NCI-H748 (cell line): Measurements from ENCODE around the gene NPAS3.

Experiments used
- DNase-seq: peaks from one replicate; lab custom pipeline; 2025; ENCODE audit not compliant: unreplicated experiment; lab: John Stamatoyannopoulos, UW

The NPAS3 gene

GRCh38 chr14:33315217-33315616 lies 376.5 kb downstream of the NPAS3 start:
- no peak for DNase-seq

- no peak for DNase-seq
These were observed 377.0 kb downstream of the NPAS3 start for GRCh38 chr14:33315721-33316120.

- DNase-seq, result peak; percentile 70
These were observed 379.0 kb downstream of the NPAS3 start for GRCh38 chr14:33317675-33318074.

GRCh38 chr14:33323979-33324378 lies 385.3 kb downstream of the NPAS3 start:
- no peak for DNase-seq

GRCh38 chr14:33331176-33331949 lies 392.7 kb downstream of the NPAS3 start:
- no peak for DNase-seq

GRCh38 chr14:33332497-33332896 lies 393.8 kb downstream of the NPAS3 start:
- DNase-seq, result peak; percentile 4

- no peak for DNase-seq
These were observed 396.7 kb downstream of the NPAS3 start for GRCh38 chr14:33335366-33335765.

- DNase-seq, result no peak
These were observed 403.8 kb downstream of the NPAS3 start for GRCh38 chr14:33342299-33342974.

GRCh38 chr14:33343016-33343415 lies 404.3 kb downstream of the NPAS3 start:
- no peak for DNase-seq

- no peak for DNase-seq
These were observed 409.1 kb downstream of the NPAS3 start for GRCh38 chr14:33347796-33348195.

GRCh38 chr14:33348510-33348909 lies 409.8 kb downstream of the NPAS3 start:
- peak; percentile 26 for DNase-seq

GRCh38 chr14:33349871-33350270 lies 411.2 kb downstream of the NPAS3 start:
- peak; percentile 90 for DNase-seq

GRCh38 chr14:33350366-33350990 lies 411.8 kb downstream of the NPAS3 start:
- peak; percentile 68 for DNase-seq

GRCh38 chr14:33352821-33353220 lies 414.1 kb downstream of the NPAS3 start:
- no peak for DNase-seq

- DNase-seq, result no peak
These were observed 417.5 kb downstream of the NPAS3 start for GRCh38 chr14:33356181-33356580.

- DNase-seq, result peak; percentile 77
These were observed 418.7 kb downstream of the NPAS3 start for GRCh38 chr14:33357225-33358010.

- DNase-seq, result no peak
These were observed 420.7 kb downstream of the NPAS3 start for GRCh38 chr14:33359288-33359881.

GRCh38 chr14:33362934-33363333 lies 424.3 kb downstream of the NPAS3 start:
- no peak for DNase-seq

GRCh38 chr14:33363682-33364081 lies 425.0 kb downstream of the NPAS3 start:
- no peak for DNase-seq

GRCh38 chr14:33364466-33364865 lies 425.8 kb downstream of the NPAS3 start:
- no peak for DNase-seq

GRCh38 chr14:33369041-33369440 lies 430.4 kb downstream of the NPAS3 start:
- no peak for DNase-seq
